HCT116 (cell line): Measurements from ENCODE around the gene CRYGN.

Experiments used
- EGR1 ChIP-seq: IDR thresholded peaks from 2 replicates; pipeline ENCODE4 v1.6.1; 2012; ENCODE audit warnings: low read depth
- EZH2 ChIP-seq: fragments of 200-600 bp; sonication (generic); IDR thresholded peaks from 2 replicates; pipeline ENCODE4 v1.6.1; 2017; ENCODE audit warnings: antibody characterized with exemption, mixed run types
- FOSL1 ChIP-seq: IDR thresholded peaks from 2 replicates; pipeline ENCODE4 v1.6.1; 2012; ENCODE audit warnings: low read depth
- POLR2A ChIP-seq: IDR thresholded peaks from 2 replicates; pipeline ENCODE4 v1.7.0; 2011; ENCODE audit warnings: borderline replicate concordance; ENCODE audit not compliant: insufficient read depth, insufficient read length; ENCODE audit errors: extremely low read depth
- POLR2AphosphoS5 ChIP-seq: IDR thresholded peaks from 2 replicates; pipeline ENCODE4 v1.6.1; 2011; ENCODE audit warnings: mild to moderate bottlenecking, low read depth, low read length, moderate library complexity
- YY1 ChIP-seq: IDR thresholded peaks from 2 replicates; pipeline ENCODE4 v1.6.1; 2011; ENCODE audit warnings: low read length, low read depth, moderate library complexity, mild to moderate bottlenecking; ENCODE audit not compliant: insufficient replicate concordance; ENCODE audit errors: extremely low read depth
- ZFX ChIP-seq: fragments of 450-650 bp; IDR thresholded peaks from 2 replicates; pipeline ENCODE4 v1.6.1; 2017
- TF ChIP-seq, protein P1 (sequence below), 3 experiments: fragments of 200-600 bp in 1 of 3; sonication (generic) in 1 of 3; IDR thresholded peaks in 2 of 3; conservative IDR thresholded peaks in 1 of 3; 2 replicates each; pipeline ENCODE4 v1.5.1; 2012 to 2017; ENCODE audit warnings: low read depth in 2 of 3, low read length in 2 of 3, antibody characterized with exemption in 1 of 3, borderline replicate concordance in 1 of 3, control low read depth in 1 of 3, mild to moderate bottlenecking in 1 of 3, mixed read lengths in 1 of 3, mixed run types in 1 of 3, moderate library complexity in 1 of 3; ENCODE audit not compliant: insufficient read depth in 1 of 3
- TF ChIP-seq, protein P2 (sequence below): IDR thresholded peaks from 2 replicates; pipeline ENCODE4 v1.6.1; 2011; ENCODE audit warnings: mild to moderate bottlenecking, low read length, moderate library complexity; ENCODE audit not compliant: insufficient replicate concordance; ENCODE audit errors: extremely low read depth
- TF ChIP-seq, protein P3 (sequence below): IDR thresholded peaks from 2 replicates; pipeline ENCODE4 v1.6.1; 2012
- TF ChIP-seq, protein P4 (sequence below): IDR thresholded peaks from 2 replicates; pipeline ENCODE4 v1.6.1; 2012; ENCODE audit warnings: low read depth

DNA sequence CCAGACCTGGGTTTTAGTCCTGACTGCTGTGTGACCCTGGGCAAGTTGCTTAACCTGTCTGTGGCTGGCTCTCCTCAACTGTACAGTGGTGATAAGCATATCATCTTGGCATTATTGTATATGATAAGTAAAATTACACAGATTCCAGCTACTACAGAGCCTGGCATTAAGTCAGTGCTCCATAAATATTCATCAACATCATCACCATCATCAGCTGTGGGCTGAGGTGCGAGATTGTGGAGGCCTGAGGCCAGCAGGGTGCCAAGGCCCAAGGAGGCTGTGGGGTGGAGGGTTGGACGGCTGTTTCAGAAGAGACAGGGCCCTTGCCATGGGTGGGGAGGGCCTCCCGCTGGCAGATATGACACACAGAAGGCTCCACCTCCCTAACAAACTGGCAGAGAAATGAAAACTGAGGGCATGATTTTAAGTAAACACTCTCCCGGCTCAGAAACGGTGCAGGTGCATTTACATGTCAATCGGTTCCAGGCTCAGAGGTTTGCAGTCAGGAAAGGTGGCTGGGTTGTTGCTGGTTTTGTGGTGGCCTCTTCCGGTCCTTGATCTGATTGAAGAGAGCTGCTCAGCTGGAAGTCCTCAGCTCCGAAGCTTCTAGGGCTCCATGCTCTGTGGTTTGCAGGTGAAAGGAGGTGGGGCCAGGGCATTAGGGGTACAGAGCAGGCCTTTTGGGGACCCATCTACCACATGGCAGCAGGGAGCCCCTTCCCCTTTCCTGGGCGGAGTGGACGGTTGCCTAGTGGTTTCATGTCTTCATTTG is 10.2 kb downstream of the CRYGN start:
- TF ChIP-seq EZH2 (no peak), POLR2A (no peak), FOSL1 (no peak), POLR2AphosphoS5 (no peak), EGR1 (no peak), ZFX (no peak), YY1 (no peak)
- TF ChIP-seq, protein P1, sequence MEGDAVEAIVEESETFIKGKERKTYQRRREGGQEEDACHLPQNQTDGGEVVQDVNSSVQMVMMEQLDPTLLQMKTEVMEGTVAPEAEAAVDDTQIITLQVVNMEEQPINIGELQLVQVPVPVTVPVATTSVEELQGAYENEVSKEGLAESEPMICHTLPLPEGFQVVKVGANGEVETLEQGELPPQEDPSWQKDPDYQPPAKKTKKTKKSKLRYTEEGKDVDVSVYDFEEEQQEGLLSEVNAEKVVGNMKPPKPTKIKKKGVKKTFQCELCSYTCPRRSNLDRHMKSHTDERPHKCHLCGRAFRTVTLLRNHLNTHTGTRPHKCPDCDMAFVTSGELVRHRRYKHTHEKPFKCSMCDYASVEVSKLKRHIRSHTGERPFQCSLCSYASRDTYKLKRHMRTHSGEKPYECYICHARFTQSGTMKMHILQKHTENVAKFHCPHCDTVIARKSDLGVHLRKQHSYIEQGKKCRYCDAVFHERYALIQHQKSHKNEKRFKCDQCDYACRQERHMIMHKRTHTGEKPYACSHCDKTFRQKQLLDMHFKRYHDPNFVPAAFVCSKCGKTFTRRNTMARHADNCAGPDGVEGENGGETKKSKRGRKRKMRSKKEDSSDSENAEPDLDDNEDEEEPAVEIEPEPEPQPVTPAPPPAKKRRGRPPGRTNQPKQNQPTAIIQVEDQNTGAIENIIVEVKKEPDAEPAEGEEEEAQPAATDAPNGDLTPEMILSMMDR (IDR thresholded peaks at IDR 0.05 in 2 of 3, conservative IDR thresholded peaks at IDR 0.05 in 1 of 3; ENCODE audit: borderline replicate concordance in 1 of 3, insufficient read depth in 1 of 3, low read depth in 2 of 3, low read length in 2 of 3): no peak
- TF ChIP-seq, protein P2, sequence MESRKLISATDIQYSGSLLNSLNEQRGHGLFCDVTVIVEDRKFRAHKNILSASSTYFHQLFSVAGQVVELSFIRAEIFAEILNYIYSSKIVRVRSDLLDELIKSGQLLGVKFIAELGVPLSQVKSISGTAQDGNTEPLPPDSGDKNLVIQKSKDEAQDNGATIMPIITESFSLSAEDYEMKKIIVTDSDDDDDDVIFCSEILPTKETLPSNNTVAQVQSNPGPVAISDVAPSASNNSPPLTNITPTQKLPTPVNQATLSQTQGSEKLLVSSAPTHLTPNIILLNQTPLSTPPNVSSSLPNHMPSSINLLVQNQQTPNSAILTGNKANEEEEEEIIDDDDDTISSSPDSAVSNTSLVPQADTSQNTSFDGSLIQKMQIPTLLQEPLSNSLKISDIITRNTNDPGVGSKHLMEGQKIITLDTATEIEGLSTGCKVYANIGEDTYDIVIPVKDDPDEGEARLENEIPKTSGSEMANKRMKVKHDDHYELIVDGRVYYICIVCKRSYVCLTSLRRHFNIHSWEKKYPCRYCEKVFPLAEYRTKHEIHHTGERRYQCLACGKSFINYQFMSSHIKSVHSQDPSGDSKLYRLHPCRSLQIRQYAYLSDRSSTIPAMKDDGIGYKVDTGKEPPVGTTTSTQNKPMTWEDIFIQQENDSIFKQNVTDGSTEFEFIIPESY: no peak
- TF ChIP-seq, protein P3, sequence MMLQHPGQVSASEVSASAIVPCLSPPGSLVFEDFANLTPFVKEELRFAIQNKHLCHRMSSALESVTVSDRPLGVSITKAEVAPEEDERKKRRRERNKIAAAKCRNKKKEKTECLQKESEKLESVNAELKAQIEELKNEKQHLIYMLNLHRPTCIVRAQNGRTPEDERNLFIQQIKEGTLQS: no peak
- TF ChIP-seq, protein P4, sequence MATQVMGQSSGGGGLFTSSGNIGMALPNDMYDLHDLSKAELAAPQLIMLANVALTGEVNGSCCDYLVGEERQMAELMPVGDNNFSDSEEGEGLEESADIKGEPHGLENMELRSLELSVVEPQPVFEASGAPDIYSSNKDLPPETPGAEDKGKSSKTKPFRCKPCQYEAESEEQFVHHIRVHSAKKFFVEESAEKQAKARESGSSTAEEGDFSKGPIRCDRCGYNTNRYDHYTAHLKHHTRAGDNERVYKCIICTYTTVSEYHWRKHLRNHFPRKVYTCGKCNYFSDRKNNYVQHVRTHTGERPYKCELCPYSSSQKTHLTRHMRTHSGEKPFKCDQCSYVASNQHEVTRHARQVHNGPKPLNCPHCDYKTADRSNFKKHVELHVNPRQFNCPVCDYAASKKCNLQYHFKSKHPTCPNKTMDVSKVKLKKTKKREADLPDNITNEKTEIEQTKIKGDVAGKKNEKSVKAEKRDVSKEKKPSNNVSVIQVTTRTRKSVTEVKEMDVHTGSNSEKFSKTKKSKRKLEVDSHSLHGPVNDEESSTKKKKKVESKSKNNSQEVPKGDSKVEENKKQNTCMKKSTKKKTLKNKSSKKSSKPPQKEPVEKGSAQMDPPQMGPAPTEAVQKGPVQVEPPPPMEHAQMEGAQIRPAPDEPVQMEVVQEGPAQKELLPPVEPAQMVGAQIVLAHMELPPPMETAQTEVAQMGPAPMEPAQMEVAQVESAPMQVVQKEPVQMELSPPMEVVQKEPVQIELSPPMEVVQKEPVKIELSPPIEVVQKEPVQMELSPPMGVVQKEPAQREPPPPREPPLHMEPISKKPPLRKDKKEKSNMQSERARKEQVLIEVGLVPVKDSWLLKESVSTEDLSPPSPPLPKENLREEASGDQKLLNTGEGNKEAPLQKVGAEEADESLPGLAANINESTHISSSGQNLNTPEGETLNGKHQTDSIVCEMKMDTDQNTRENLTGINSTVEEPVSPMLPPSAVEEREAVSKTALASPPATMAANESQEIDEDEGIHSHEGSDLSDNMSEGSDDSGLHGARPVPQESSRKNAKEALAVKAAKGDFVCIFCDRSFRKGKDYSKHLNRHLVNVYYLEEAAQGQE: no peak
